Fibroblast of lung (primary cell): ENCODE results near the gene TWSG1.

ENCODE experiments used
- CTCF ChIP-seq, 2 donors: IDR thresholded peaks in 1 of 2; conservative IDR thresholded peaks in 1 of 2; 1 replicate in 1 of 2; 2 replicates in 1 of 2; pipeline ENCODE4 v1.5.1; 2011 to 2012; ENCODE audit warnings: low read length in 2 of 2, control low read depth in 1 of 2, inconsistent platforms in 1 of 2, low read depth in 1 of 2, mild to moderate bottlenecking in 1 of 2
- EZH2 ChIP-seq: IDR thresholded peaks from 2 replicates; pipeline ENCODE4 v1.5.1; 2012; ENCODE audit warnings: low read length, control low read depth, mild to moderate bottlenecking; ENCODE audit errors: missing control alignments

- TF ChIP-seq CTCF (conservative IDR thresholded peaks at IDR 0.05 in 1 of 2, IDR thresholded peaks at IDR 0.05 in 1 of 2; ENCODE audit: low read depth in 1 of 2, low read length in 2 of 2) (no peak), EZH2 (no peak)
Measured at GRCh38 chr18:9296233-9297006, 38.2 kb upstream of the TWSG1 start.
